B cell (primary cell): Measurements from ENCODE around the gene KCNH1.

Experiments
- CTCF ChIP-seq: fragments of 200-600 bp; IDR thresholded peaks from one replicate; pipeline ENCODE4 v1.8.0; 2022; ENCODE audit warnings: antibody characterized with exemption, mild to moderate bottlenecking
- EZH2 ChIP-seq: IDR thresholded peaks from 2 replicates; pipeline ENCODE4 v1.6.1; 2012; ENCODE audit warnings: borderline replicate concordance, low read depth, mild to moderate bottlenecking, moderate library complexity, low read length; ENCODE audit not compliant: insufficient read depth, poor library complexity, severe bottlenecking

GRCh38 chr1:211089536-211089935 lies 44.4 kb downstream of the KCNH1 start:
- no peak for TF ChIP-seq CTCF
- no peak for TF ChIP-seq EZH2
